AG04449 (cell line): Measurements from ENCODE around the gene SOCS1.

Source experiments
- CTCF ChIA-PET: fragments of 350-600 bp; formaldehyde crosslinking; extraction: SDS; loops from one replicate; lab custom pipeline; 2021; ENCODE audit warnings: antibody characterized with exemption; lab: Yijun Ruan, JAX
- POLR2A ChIA-PET: fragments of 400-600, 350-600 bp; formaldehyde crosslinking; extraction: SDS; loops from one replicate; lab custom pipeline; 2020; ENCODE audit warnings: antibody characterized with exemption, inconsistent platforms; lab: Yijun Ruan, JAX
- DNase-seq: peaks from one replicate; pipeline ENCODE4 v3.0.0-alpha.2; 2010; ENCODE audit warnings: low read depth, low spot score
- H3K4me3 ChIP-seq: 2 replicates; pipeline ENCODE4 v1.5.1; 2011; ENCODE audit warnings: low read depth, mild to moderate bottlenecking, control low read depth, low read length
- CTCF ChIP-seq: IDR thresholded peaks from one replicate; pipeline ENCODE4 v1.5.1; 2011; ENCODE audit warnings: mild to moderate bottlenecking, moderate library complexity, low read length, control low read depth, inconsistent platforms; ENCODE audit not compliant: insufficient read depth; ENCODE audit errors: missing control alignments

Gene SOCS1

DNA sequence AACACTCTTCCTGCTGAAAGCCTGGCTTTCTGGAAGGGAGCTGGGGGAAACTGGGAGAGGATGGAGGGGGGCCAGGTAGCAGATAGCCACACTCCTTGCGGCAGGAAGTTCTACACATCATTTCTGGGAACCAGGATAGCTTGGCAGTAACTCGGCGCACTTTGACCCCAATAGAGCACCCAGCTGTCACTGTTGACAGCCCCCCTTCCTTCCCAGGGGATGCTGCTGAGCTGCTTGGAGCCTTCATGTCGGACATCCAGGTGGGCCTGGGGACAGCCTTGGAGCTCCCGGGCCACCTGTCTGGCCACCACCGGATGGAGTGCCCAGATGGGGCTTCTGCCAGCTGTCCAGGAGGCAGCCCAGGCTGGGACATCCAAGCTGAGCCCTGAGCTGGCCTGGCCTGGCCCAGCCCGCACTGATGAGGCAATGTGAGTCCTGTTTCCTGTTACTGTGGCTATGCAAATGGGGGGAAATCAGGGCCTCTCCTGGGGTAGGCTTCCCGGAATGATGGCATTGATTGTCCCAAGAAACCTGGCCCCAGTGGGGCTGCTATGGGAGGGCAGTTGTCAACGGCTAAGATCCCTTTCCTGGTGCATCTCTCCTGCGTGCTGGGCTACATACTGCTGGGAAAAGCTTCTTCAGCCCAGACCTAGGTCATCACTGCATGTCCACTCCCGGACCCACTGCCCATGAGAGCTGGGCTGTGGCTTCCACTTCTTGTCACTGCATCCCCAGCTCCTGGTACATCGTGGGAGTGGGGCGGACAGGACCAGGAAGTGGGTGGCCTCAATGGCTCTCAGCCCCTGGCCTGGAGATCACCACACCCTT, 50.0 kb downstream of the SOCS1 start:
- no peak for TF ChIP-seq CTCF
- DNase-seq: no peak
- CTCF ChIA-PET: interaction anchor here (1.7 to 5.2 kb wide), 3 partner anchors 12 to 243 kb away, joined by 4 to 21 read pairs (median 5); no protein-coding TSS in a partner anchor
- POLR2A ChIA-PET: no interaction called here
- no peak overlapping the region for H3K4me3 ChIP-seq

- DNase-seq: no peak
- POLR2A ChIA-PET: no interaction called here
- no peak overlapping the region for H3K4me3 ChIP-seq
- no peak for TF ChIP-seq CTCF
- CTCF ChIA-PET: interaction anchor here (1.7 to 5.2 kb wide), 3 partner anchors 13 to 242 kb away, joined by 4 to 21 read pairs (median 5); no protein-coding TSS in a partner anchor
Measured at GRCh38 chr16:11205065-11205699, 50.8 kb downstream of the SOCS1 start.

DNA sequence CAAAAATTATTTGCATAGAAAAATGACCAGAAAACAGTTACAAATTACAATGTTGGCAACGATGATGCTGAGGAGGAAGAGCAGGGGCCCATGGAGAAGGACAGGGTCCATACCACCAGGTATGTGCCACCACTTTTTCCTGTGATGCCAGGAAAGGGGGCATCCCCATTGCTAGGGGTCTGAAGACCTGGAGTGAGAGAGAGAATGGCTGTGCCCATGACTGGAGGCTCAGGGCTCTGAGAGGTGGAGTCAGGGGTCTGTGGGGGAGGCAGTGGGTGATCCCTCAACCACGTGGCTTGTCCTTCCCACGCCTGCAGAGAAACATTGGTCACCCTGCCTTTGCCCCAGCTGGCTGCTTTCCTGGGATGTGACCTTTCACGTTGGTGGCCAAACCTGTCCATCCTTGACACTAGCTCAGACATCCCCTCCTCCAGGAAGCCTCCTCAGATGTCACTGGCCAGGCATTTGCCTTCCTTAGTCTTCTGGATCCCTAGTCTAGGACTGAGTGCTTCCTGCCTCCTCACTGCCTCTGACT, 51.4 kb downstream of the SOCS1 start:
- TF ChIP-seq CTCF: no peak
- CTCF ChIA-PET: interaction anchor here (5.2 kb wide), 1 partner anchor 13 kb away, joined by 21 read pairs; no protein-coding TSS in a partner anchor
- H3K4me3 ChIP-seq: no peak overlapping the region
- POLR2A ChIA-PET: no interaction called here
- no peak for DNase-seq
